Measurements from ENCODE around the gene USP31.
"Not testable (repeated sequence)": the region's sequence is repeated elsewhere in the genome, so short reads cannot be mapped to it uniquely, and the experiment has no call there.

Gene USP31

DNA sequence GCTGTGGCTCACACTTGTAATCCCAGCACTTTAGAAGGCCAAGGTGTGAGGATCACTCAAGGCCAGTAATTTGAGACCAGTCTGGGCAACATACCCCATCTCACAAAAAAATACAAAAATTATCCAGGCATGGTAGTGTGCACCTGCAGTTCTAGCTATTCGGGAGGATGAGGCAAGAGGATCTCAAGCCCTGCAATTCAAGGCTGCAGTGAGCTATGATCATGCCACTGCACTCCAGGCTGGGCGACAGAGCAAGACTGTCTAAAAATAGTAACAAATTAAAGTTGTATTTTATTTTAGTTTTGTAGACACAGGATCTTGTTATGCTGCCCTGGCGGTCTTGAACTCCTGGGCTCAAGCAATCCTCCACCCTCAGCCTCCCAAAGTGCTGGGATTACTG lies 18.2 kb downstream of the USP31 start:
- no peak for DNase-seq

DNA sequence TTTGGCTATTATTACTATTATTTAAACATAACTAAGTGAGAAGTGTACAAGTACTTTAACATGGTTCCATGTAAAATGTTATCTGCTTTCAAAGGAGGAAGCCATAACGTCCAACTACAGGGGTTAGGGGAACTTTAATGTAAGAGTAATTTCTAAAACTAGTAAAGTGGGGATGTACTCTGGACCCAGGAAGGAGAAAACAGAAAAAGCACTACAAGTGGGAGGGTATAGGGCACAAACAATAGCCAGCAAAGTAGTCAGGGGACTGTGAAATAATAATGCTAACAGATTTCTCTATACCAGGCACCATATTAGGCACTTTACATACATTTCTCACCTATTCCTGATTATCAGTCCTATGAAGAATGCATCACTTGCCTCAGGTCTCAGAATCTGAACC lies 19.6 kb downstream of the USP31 start:
- DNase-seq: no peak

DNA sequence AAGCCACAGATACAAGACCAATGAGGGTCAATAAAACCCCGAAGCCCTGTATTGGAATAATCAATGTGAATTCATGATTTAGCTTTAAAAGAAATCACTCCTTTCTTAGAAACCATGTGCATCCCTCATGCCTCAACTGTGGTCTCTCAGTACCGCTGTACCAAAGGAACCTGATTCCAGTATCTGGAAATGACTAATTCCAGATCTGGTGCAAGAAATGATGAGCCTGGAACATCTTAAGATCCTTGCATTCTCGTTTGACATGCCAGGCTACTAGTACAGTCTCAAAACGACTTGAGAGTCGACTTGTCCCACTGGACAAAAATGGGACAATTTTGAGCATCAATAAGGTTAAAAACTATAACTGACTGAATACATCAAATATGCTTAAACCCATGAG lies 21.2 kb downstream of the USP31 start:
- no peak for DNase-seq

DNA sequence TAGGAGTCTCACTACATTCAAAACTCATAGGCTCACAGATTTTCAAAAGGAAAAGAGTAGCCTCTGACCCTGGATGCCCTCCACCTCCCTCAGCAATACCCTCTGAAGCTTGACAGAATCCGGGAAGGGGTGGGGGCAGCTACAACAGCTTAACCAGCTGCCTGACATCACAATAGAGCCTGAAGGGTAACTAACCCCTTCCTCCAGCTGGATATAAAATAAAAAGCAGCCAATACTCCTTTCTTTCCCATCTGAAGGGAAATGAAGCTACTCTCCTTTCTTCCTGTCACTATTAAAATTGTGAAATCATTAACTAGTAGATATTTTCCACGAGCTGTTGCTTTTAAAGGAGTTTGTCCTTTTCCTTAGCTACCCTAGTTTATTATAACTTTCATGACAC lies 24.0 kb downstream of the USP31 start:
- DNase-seq: no peak

DNA sequence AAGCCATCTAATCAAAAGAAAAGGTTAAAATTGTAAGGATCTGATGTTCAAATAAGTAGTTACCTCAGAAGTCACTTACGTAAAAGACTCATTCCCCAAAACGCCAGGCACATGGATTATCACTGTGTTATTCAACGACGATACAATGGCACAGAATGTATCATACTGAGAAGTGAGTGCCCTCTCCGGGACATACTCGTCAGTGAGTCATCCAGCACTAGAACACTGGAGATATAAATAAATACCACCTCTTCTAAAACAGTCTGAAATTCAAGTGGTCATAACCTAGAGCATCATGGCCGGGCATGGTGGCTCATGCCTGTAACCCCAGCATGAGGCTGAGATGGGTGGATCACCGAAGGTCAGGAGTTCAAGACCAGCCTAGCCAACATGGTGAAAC lies 24.9 kb downstream of the USP31 start:
- no peak for DNase-seq

DNA sequence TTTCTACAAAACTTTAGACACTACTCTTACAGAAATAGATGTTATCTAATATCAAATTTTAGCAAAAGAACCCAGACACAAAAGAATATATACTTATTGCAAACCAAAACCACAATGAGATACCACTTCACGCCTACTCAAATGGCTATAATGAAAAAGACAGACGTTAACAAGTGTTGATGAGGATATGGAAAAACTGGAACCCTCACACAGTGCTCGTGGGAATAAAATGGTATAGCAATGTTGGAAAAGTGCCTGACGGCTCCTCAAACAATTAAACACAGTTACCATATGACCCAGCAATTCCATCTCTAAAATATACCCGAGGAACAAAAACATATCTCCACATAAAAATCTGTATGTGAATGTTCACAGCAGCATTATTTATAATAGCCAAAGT lies 27.1 kb downstream of the USP31 start:
- no peak for DNase-seq

DNA sequence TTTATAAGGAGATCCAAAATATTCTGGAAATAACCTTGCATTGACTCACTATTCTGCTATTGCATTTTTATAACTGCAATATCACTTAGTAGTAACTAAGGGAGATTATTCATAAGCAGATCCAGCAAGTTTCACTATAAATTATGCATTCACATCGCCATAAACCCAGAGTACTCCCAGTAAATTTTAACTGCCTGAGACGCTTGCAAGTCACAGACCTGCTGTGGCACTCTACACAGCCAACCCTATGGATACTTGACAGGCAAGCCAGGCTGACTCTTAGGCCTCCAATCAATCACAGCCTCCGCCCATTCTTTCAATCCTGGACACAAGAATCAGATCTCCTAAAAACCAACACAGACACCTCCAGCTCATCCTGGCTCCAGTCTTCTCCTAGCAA lies 28.2 kb downstream of the USP31 start:
- no peak for DNase-seq

DNA sequence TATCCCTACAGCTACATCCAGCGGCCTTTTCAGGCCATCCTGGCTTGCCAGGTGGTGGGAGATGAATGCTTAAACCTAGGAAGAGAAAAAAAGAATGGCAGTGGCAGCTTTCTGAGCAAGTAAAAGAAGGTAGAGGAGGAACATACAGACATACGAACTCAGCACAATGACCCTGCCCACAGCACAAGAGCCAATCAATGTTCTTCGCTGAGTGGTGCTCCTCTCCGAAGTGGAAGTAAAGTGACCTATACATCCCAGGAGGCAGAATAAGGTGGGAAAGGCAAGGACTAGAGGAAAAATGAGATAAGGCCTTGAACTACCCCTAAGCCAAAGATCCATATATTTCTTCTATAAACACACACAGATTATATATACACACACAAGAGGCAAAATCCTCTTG lies 28.7 kb downstream of the USP31 start:
- no peak for DNase-seq

DNA sequence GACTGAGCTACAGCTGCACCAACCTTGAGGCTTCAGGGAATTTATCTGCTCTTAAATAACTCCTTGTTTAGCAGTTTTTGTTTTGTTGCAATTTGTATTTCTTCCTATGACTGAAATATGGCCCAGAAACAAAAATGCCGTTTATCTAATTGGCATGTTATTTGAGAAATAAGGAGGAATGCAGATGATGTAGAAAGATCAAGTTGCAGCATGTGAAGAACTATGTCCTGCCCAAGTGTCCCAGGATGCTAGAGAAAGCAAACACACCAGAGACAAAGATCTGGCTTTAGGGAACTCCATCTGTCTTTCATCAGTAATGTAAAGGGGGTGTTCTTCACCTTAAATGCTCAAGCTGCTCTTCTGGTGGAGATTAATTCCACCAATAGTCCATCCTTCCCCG lies 29.7 kb downstream of the USP31 start:
- no peak for DNase-seq

DNA sequence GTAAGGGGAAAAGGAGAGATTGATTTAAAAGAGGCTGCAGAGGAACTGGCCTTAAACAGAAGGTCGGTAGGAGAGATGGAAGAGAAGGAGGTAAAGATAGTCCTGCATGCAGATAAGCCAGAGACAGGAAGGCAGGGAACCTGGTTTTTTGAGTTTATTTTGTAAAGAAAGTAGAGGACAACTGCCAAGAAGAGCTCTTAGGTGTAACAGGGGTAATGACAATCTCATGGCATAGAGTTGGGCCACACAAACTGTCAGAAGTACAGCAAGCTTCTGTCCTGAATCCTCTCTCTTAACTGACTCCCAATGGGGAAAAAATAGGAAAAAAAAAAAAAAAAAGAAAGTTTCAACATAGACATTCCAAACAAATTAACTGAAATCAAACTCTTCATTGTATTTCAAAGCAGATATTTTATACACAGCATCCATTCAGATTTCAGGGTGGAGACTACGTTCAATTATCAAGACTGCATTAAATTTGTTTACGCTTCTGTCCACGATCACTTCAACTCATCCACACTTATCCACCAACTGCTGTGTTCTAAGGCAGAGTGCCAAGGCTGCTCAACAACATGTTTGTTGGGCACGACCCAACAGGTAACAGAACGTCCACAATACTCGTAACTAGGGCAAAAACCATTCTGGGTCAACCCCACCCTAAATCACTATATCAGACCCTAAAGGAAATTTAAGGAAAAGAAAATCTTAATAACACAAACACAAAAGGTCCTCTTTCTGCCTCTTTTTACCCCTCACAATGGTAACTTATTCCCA lies 34.9 kb downstream of the USP31 start:
- DNase-seq: no peak

DNA sequence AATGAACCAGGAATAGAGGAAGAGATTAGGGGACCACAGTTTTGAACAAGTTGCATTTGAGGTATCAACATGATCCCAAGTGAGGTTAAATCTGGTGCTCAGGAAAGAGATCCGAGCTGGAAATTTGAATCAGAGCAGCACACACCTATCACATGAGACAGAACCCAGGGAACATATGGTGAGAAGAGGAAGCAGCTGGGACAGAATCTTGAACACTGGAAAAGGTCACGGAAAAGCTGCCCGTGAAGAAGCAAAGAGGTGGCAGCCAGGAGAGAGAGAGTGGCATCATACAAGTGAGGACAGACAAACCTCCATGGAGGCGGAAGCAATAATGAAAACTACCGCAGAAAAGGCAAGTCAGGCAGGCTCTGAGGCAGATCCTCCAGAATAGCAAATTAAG lies 36.1 kb downstream of the USP31 start:
- no peak for DNase-seq

DNA sequence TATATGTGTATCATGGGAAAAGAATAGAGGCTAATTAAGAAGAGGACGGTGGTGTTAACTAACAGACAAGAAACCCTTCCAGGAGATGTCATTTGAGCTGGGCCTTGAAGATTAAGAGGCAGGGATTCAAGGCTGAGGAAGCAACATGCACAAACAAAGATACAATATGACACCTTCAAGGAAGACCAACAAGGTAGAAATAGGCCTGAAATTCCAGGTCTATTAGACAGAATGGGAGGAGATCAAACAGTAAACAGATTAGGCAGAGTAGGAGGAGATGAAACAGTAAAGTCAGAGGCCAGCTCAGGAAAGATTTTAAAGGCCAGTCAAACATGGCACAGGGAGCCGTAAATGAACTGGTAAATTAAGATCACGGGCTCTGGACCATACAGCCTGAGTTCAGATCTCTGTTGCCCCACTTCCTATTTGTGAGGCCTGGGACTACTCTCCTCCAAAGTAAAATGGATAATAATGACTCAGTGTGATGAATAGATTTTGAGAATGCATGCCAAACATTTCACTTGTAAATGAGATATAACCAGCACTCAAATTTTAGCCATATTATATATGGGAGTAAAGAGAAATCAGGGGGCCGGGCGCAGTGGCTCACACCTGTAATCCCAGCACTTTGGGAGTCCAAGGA lies 38.9 kb downstream of the USP31 start:
- no peak for DNase-seq

DNA sequence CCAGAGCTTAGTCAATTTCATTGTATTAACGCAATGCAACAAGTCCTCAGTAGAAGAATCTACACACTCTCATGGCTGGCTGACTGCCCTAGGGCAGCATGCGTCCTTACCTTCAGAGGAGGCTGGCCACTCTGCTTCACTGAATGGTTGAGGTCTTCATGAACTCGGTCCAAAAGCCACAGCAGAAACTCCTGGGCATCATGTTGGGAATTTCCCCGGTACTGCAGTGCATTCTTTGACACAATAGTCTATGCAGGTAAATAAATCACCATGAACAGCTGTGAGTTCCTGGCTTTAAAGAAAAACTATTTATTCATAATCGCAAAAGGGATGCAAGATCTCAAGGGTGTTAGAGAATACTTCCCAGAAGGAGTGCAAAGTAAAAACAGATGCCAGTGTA lies 41.3 kb downstream of the USP31 start:
- no peak for DNase-seq

DNA sequence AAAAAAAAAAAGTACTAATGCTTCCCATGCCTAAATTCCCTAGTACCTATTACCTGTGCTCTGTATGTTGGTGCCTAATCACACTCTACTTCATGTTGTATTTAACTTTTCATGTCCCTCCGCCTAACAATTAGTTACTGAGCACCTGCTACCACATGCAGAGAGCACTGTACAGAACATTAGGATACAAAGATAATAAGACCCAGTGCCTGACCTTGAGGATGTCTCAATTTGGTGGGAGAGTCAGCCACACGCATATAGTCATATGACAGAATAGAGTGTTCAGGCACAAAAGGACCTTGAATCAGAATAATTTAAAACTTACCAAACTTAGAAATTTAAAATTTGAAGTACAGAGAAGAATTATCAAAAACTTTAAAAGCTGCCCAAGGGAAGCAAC lies 42.1 kb downstream of the USP31 start:
- DNase-seq: no peak

DNA sequence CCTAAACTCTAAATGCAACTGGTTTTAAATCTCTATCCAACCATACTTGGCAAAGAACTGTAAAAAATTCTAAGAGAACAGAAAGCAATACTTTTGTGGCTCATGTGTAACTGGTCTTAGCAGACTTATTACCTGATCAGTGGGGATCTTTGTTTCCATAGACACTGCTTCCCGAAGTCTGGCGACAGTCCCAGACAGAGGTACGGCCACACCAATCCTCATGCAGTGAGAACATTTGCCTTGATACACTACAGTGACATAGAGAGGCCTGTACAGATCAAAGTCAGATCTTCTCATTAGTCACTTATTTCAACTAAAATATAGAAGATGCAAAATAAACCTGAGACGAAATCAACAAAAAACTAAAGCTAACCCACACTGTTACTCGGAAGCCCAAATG lies 43.9 kb downstream of the USP31 start:
- DNase-seq: no peak

DNA sequence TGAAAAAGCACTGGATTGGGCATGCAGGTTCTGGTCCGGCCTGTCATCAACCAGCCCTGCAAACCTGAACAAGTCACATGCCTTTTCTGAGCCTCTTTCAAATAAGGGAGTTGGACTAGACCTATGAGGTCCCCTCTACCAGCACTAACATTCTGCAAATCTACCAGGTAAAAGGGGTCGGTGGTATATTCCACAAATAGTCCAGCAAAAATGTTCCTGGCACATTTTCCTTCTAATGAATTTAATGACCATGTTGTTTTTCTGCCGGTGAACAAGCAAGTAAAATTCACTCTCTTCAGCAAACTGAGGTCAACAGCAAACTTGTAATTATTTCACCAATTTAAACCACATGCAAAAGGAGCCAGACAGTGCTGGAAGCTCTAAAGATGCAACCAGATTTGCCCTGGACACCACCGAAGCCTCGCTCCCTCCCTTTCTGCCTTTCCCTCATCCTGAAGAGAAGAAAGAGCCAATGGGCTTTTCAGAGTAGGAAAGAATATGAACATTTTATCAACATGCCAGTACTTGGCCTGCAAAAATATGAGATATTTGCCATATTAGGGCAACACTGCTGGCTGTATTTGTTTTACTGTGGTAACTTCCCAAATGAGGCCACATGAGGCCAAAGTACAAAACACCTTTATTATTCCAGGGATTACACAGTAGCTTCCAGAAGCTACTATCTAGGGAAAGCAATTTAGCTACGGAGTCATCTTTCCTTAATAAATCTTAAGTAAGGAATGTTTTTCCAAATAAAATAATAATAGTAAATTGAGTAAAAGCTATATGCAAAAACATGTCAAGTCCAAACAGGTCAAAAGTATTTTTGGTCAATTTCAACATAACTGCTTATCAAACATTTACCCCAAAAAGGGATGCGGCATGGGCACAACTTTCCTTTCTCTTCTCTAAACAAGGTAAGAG lies 45.0 kb downstream of the USP31 start:
- DNase-seq: no peak

DNA sequence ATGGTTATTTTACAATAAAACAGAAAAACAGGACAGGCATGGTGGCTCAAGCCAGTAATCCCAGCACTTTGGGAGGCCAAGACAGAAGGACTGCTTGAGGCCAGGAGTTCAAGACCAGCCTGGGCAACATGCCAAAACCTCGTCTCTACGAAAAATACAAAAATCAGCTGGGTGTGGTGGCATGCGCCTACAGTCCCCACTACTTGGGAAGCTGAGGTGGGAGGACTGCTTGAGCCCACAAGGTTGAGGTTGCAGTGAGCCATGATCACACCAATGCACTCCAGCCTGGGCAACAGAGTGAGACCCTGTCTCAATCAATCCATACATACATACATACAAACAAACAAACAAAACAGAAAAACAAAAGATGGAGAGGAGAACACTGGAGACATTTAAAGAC lies 45.6 kb downstream of the USP31 start:
- no peak for DNase-seq

DNA sequence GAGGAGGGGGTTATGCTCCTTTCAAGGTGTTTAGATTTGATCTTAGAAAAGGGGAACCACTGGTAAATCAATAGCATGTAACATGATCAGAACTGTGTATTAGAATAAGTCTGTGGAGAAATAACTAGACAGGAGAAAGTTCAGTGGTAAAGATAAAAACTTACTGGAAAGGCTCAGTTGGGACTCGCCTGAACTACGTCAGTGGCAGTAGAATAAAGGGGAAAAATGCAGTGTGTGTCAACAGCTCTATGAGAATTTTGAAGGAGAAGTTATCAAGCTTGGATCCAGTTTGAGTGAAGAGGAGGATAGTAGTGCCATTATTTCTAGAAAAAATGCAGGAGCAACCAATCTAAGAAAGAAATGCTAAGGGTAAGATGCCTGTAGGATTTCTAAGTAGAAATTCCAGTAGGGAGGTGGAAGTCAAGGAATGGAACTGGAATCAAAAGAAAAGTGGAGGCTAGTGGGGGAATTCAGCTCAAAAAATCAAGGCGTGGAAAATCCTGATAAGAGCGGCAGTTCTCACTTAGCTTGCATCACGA lies 48.2 kb downstream of the USP31 start:
- DNase-seq: no peak

DNA sequence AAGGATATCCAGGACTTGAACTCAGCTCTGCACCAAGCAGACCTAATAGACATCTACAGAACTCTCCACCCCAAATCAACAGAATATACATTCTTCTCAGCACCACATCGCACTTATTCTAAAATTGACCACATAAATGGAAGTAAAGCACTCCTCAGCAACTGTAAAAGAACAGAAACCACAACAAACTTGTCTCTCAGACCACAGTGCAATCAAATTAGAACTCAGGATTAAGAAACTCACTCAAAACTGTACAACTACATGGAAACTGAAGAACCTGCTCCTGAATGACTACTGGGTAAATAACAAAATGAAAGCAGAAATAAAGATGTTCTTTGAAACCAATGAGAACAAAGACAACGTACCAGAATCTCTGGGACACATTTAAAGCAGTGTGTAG lies 52.8 kb downstream of the USP31 start:
- not testable (repeated sequence) for DNase-seq

DNA sequence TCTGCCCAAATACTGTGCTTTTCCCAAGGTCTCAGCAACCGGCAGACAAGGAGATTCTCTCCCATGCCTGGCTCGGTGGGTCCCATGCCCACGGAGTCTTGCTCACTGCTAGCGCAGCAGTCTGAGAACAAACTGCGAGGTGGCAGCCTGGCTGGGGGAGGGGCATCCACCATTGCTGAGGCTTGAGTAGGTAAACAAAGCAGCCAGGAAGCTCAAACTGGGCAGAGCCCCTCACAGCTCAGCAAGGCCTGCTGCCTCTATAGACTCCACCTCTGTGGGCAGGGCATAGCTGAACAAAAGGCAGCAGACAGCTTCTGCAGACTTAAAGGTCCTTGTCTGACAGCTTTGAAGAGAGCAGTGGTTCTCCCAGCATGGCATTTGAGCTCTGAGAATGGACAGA lies 55.1 kb downstream of the USP31 start:
- DNase-seq: not testable (repeated sequence)

DNA sequence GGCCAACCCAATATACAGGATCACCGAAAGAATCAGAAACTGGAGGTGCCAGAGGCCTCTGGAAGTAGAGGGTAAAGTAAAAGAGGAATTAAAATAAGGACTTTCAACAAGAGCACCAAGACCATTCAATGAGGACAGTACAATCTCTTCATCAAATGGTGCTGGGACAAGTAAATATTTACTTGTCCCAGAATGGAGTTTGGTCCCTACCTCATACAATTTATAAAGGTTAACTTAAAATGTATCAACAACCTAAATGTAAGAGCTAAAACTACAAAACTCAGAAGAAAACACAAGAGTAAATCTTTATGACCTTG lies 56.5 kb downstream of the USP31 start:
- DNase-seq: no peak

DNA sequence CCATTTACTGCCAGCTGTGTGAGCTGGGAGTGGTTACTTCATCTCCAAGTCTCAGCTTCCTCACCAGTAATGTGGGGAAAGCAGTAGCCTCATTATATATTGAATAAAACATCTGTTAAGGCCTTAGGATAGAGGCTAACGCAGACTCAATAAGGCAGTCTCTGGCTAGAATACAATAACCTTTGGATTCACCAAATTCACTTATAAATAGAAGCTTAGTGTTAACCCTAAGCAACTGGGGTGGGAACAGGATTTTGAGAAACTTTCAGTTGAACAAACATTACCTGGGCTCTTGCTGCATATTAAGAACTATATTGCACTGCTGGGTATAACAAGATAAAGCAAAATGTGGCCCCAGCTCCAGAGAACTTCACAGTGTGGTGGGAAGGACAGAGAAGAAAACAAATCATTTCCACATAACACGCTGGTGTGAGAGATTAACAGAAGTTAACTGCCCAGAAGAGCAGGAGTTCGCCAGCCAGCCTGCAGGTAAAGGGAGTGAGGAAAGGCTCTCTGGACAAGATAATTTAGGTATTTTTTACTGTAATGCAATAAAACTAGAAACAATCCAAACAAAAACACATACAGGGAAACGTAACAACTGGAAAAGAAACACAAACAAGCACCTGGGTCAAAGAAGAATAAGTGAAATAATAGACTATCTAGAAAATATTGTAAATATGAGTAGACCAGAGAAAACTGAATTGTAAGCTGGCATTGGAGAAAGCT lies 57.0 kb downstream of the USP31 start:
- DNase-seq: no peak

DNA sequence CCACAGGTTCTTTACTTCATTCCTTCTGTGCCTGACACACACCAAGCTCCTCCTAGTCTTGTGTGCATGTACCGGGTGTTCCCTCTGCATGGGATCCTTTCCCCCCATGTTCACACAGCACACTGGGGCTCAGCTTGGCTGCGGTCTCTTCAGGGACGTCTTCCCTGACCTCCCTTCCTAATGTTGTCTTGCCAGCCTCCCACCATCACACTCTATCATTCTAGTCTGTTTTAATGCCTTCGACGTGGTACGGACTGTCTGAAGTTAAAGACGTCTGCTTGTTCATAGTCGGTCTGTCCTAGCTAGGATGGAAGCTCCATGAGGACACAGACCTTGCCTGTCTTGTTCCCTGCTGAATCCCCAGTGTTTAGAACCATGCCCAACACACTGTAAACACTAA lies 60.1 kb downstream of the USP31 start:
- DNase-seq: no peak
